SK-N-SH treated with all-trans-retinoic acid at 6 μM for 48 hours (cell line): Measurements from ENCODE around the gene FBXW11.
"Not testable (repeated sequence)": the region's sequence is repeated elsewhere in the genome, so short reads cannot be mapped to it uniquely, and the experiment has no call there.

Experiments
- ATAC-seq: fragments of 200-7000 bp; cut with Tn5 transposase; 3 replicates; pipeline ENCODE4 v1.9.1; 2020; ENCODE audit warnings: mild to moderate bottlenecking, moderate library complexity
- ARNTL ChIP-seq: fragments of 450-650 bp; formaldehyde crosslinking; IDR thresholded peaks from 2 replicates; pipeline ENCODE4 v1.5.0; 2020; ENCODE audit warnings: low read depth, mild to moderate bottlenecking, moderate library complexity, borderline replicate concordance
- CSRNP3 ChIP-seq: fragments of 250-450 bp; sonication (Bioruptor Pico); IDR thresholded peaks from 2 replicates; pipeline ENCODE4 v1.5.1; 2021; ENCODE audit warnings: mild to moderate bottlenecking, moderate library complexity
- ESRRG ChIP-seq: fragments of 250-450 bp; sonication (Bioruptor Pico); IDR thresholded peaks from 2 replicates; pipeline ENCODE4 v1.6.1; 2021; ENCODE audit warnings: mild to moderate bottlenecking
- GLIS3 ChIP-seq: fragments of 250-450 bp; sonication (Bioruptor Pico); IDR thresholded peaks from 2 replicates; pipeline ENCODE4 v1.5.0; 2020; ENCODE audit warnings: mild to moderate bottlenecking, moderate library complexity
- ISL1 ChIP-seq: fragments of 250-450 bp; sonication (Bioruptor Pico); IDR thresholded peaks from 2 replicates; pipeline ENCODE4 v2.1.2; 2022; ENCODE audit warnings: mild to moderate bottlenecking, moderate library complexity
- OSR1 ChIP-seq: fragments of 250-450 bp; sonication (Bioruptor Pico); IDR thresholded peaks from 2 replicates; pipeline ENCODE4 v1.8.0; 2022; ENCODE audit warnings: moderate library complexity, mild to moderate bottlenecking, inconsistent platforms
- PPARA ChIP-seq: fragments of 250-450 bp; sonication (Bioruptor Pico); IDR thresholded peaks from 2 replicates; pipeline ENCODE4 v1.5.0; 2020; ENCODE audit warnings: mild to moderate bottlenecking, borderline replicate concordance
- RARB ChIP-seq: fragments of 250-450 bp; sonication (Bioruptor Pico); IDR thresholded peaks from 2 replicates; pipeline ENCODE4 v1.8.0; 2021; ENCODE audit warnings: mild to moderate bottlenecking, moderate library complexity
- SNAI2 ChIP-seq: fragments of 250-450 bp; sonication (Bioruptor Pico); IDR thresholded peaks from 2 replicates; pipeline ENCODE4 v1.5.0; 2020; ENCODE audit warnings: mild to moderate bottlenecking, moderate library complexity
- TCF4 ChIP-seq: fragments of 250-450 bp; sonication (Bioruptor Pico); IDR thresholded peaks from 2 replicates; pipeline ENCODE4 v1.8.0; 2021; ENCODE audit warnings: mild to moderate bottlenecking, moderate library complexity, borderline replicate concordance
- TOX ChIP-seq: fragments of 250-450 bp; sonication (Bioruptor Pico); IDR thresholded peaks from 2 replicates; pipeline ENCODE4 v1.8.0; 2021; ENCODE audit warnings: mild to moderate bottlenecking, moderate library complexity, borderline replicate concordance
- ZC3H10 ChIP-seq: fragments of 250-450 bp; sonication (Bioruptor Pico); IDR thresholded peaks from 2 replicates; pipeline ENCODE4 v1.5.1; 2021; ENCODE audit warnings: mild to moderate bottlenecking, moderate library complexity
- ZFP30 ChIP-seq: fragments of 450-650 bp; formaldehyde crosslinking; IDR thresholded peaks from 2 replicates; pipeline ENCODE4 v1.5.0; 2022; ENCODE audit warnings: mild to moderate bottlenecking, moderate library complexity
- ZNF565 ChIP-seq: fragments of 450-650 bp; formaldehyde crosslinking; conservative IDR thresholded peaks from 2 replicates; pipeline ENCODE4 v1.5.0; 2020; ENCODE audit warnings: low read depth, mild to moderate bottlenecking, moderate library complexity
- ZNF70 ChIP-seq: fragments of 450-650 bp; formaldehyde crosslinking; IDR thresholded peaks from 2 replicates; pipeline ENCODE4 v1.5.0; 2020; ENCODE audit warnings: mild to moderate bottlenecking, moderate library complexity
- ZNF8 ChIP-seq: fragments of 450-650 bp; formaldehyde crosslinking; IDR thresholded peaks from 2 replicates; pipeline ENCODE4 v1.5.0; 2020; ENCODE audit warnings: mild to moderate bottlenecking, moderate library complexity
- TF ChIP-seq, protein P1 (sequence below): fragments of 250-450 bp; sonication (Bioruptor Pico); IDR thresholded peaks from 2 replicates; pipeline ENCODE4 v1.8.0; 2020; ENCODE audit warnings: mild to moderate bottlenecking, moderate library complexity, borderline replicate concordance
- TF ChIP-seq, protein P2 (sequence below): fragments of 250-450 bp; sonication (Bioruptor Pico); IDR thresholded peaks from 2 replicates; pipeline ENCODE4 v1.5.1; 2020; ENCODE audit warnings: low read depth, mild to moderate bottlenecking, moderate library complexity

Gene FBXW11

DNA sequence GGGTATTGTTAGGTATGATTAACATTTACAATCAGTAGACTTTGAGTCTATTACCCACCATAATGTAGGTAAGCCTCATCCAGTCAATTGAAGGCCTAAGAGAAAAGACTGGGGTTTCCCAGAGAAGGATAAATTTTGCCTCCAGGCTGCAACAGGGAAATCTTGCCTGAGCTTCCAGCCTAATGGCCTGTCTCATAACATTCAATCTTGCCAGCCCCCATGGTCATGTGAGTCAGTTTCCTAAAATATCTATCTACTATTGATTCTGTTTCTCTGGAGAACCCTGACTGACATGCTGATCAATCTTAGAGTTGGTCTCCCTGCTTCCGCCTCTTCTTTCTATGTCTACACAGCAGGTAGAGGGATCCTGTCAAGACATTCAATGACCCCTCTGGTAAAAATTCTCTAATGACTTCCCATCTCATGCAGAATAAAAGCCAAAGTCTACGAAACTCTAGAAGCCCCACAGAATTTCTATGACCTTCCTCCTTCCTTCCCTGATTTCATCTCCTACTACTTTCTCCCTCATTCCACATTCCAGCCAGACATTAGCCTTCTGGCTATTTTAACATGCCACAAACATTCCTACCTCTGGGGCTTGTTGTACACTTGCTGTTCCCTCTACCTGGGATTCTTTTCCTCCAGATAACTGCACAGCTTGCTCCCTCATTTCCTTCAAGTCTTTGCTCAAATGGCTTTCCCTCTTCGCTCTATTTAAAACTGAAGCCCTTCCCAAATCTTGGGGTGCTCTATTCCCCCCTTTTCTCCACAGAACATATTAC, 60.2 kb downstream of the FBXW11 start:
- no peak for TF ChIP-seq OSR1 (CRISPR knock-in tag)
- TF ChIP-seq, protein P1, sequence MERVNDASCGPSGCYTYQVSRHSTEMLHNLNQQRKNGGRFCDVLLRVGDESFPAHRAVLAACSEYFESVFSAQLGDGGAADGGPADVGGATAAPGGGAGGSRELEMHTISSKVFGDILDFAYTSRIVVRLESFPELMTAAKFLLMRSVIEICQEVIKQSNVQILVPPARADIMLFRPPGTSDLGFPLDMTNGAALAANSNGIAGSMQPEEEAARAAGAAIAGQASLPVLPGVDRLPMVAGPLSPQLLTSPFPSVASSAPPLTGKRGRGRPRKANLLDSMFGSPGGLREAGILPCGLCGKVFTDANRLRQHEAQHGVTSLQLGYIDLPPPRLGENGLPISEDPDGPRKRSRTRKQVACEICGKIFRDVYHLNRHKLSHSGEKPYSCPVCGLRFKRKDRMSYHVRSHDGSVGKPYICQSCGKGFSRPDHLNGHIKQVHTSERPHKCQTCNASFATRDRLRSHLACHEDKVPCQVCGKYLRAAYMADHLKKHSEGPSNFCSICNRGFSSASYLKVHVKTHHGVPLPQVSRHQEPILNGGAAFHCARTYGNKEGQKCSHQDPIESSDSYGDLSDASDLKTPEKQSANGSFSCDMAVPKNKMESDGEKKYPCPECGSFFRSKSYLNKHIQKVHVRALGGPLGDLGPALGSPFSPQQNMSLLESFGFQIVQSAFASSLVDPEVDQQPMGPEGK (CRISPR knock-in tag): no peak
- TF ChIP-seq ZFP30 (CRISPR knock-in tag): no peak
- TF ChIP-seq, all 23 proteins: peak for 0
- no peak for ATAC-seq

GRCh38 chr5:171945476-171945875, 61.0 kb downstream of the FBXW11 start:
- ATAC-seq: no peak
- no peak for TF ChIP-seq TOX
- TF ChIP-seq, protein P2, sequence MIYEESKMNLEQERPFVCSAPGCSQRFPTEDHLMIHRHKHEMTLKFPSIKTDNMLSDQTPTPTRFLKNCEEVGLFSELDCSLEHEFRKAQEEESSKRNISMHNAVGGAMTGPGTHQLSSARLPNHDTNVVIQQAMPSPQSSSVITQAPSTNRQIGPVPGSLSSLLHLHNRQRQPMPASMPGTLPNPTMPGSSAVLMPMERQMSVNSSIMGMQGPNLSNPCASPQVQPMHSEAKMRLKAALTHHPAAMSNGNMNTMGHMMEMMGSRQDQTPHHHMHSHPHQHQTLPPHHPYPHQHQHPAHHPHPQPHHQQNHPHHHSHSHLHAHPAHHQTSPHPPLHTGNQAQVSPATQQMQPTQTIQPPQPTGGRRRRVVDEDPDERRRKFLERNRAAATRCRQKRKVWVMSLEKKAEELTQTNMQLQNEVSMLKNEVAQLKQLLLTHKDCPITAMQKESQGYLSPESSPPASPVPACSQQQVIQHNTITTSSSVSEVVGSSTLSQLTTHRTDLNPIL (CRISPR knock-in tag): no peak

GRCh38 chr5:171945066-171945465, 61.4 kb downstream of the FBXW11 start:
- ATAC-seq: no peak
- TF ChIP-seq OSR1 (CRISPR knock-in tag): no peak
- no peak for TF ChIP-seq CSRNP3 (CRISPR knock-in tag)
- no peak for TF ChIP-seq ZNF70
- no peak for TF ChIP-seq ISL1 (CRISPR knock-in tag)
- TF ChIP-seq SNAI2 (CRISPR knock-in tag): no peak
- TF ChIP-seq ARNTL (CRISPR knock-in tag): no peak
- TF ChIP-seq RARB (CRISPR knock-in tag): no peak
- no peak for TF ChIP-seq ZNF8 (CRISPR knock-in tag)
- TF ChIP-seq ZC3H10: no peak
- TF ChIP-seq TCF4: no peak
- TF ChIP-seq ZFP30 (CRISPR knock-in tag): no peak
- no peak for TF ChIP-seq TOX
- TF ChIP-seq, protein P1 (CRISPR knock-in tag): no peak
- no peak for TF ChIP-seq PPARA (CRISPR knock-in tag)
- no peak for TF ChIP-seq ZNF565 (CRISPR knock-in tag)
- no peak for TF ChIP-seq GLIS3 (CRISPR knock-in tag)
- TF ChIP-seq ESRRG (CRISPR knock-in tag): no peak
- TF ChIP-seq, all 23 proteins: peak for 0

DNA sequence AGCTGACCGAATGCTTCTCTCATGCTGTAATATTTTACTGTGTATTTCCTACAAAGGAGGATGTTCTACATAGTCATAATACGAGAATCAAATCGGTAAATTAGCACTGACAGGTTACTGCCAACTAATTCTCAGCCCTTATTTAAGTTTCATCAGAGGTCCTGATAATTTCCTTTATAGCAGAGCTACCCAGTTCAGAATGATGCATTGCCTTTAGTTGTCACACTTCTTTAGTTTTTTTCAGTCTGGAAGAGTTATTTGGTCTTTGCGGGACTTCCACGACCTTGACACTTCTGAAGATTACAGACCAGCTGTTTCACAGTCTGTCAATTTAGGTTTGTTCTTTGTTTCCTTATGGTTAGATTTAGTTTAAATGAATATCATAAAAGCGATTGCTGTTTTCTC, 64.3 kb downstream of the FBXW11 start:
- ATAC-seq: not testable (repeated sequence)

- not testable (repeated sequence) for ATAC-seq
Measured at GRCh38 chr5:171941675-171942074, 64.8 kb downstream of the FBXW11 start.

GRCh38 chr5:171941275-171941674, 65.2 kb downstream of the FBXW11 start:
- ATAC-seq: not testable (repeated sequence)
